Measurements from ENCODE around the gene H2AZ1. TPM values are rescaled to one million over a fixed set of nuclear protein-coding genes. Genes with fewer than 3 reads are reported as not detected.
"Not testable (repeated sequence)": the region's sequence is repeated elsewhere in the genome, so short reads cannot be mapped to it uniquely, and the experiment has no call there.

The H2AZ1 gene
- total RNA-seq, 4 donors from 2014 or later: 75.4 to 107 (median 81.4) TPM

DNA sequence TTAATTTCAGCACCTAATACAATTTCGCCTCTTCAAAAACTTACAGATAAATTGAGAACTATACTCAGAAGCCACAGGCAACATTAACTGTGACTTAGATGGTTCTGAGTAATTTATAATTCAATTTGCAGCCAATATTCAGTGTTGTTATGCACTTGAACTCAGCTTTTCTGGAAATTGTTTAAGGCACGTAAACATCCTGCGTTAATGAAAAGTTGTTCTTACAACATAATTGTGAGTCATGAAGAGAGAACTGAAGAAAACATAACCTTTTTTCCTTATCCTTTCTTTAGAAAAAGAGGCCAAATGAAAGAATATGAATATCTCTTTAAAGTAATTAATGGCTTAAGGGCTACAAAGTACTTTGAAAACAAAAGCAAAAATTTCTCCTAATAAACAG is 16.6 kb upstream of the H2AZ1 start:
- 73 to 76% methylated on average over 3 of the region's 3 CpGs for WGBS, 2 donors
- H3K9me3 ChIP-seq: no peaks in the 10 kb centered on the region
- TF ChIP-seq EP300 (IDR thresholded peaks at IDR 0.05) (no peak), POLR2A (IDR thresholded peaks at IDR 0.05) (no peak)
- TF ChIP-seq, protein P1, sequence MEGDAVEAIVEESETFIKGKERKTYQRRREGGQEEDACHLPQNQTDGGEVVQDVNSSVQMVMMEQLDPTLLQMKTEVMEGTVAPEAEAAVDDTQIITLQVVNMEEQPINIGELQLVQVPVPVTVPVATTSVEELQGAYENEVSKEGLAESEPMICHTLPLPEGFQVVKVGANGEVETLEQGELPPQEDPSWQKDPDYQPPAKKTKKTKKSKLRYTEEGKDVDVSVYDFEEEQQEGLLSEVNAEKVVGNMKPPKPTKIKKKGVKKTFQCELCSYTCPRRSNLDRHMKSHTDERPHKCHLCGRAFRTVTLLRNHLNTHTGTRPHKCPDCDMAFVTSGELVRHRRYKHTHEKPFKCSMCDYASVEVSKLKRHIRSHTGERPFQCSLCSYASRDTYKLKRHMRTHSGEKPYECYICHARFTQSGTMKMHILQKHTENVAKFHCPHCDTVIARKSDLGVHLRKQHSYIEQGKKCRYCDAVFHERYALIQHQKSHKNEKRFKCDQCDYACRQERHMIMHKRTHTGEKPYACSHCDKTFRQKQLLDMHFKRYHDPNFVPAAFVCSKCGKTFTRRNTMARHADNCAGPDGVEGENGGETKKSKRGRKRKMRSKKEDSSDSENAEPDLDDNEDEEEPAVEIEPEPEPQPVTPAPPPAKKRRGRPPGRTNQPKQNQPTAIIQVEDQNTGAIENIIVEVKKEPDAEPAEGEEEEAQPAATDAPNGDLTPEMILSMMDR (IDR thresholded peaks at IDR 0.05): no peak
- H3K4me1 ChIP-seq: no peaks in the 10 kb centered on the region
- no peaks in the 10 kb centered on the region for H3K27me3 ChIP-seq
- no peaks in the 10 kb centered on the region for H3K36me3 ChIP-seq
- no peak overlapping the region for H3K4me3 ChIP-seq
- no peak overlapping the region for H3K27ac ChIP-seq
- no peak for DNase-seq (ENCODE audit: low spot score in 2 of 2)

DNA sequence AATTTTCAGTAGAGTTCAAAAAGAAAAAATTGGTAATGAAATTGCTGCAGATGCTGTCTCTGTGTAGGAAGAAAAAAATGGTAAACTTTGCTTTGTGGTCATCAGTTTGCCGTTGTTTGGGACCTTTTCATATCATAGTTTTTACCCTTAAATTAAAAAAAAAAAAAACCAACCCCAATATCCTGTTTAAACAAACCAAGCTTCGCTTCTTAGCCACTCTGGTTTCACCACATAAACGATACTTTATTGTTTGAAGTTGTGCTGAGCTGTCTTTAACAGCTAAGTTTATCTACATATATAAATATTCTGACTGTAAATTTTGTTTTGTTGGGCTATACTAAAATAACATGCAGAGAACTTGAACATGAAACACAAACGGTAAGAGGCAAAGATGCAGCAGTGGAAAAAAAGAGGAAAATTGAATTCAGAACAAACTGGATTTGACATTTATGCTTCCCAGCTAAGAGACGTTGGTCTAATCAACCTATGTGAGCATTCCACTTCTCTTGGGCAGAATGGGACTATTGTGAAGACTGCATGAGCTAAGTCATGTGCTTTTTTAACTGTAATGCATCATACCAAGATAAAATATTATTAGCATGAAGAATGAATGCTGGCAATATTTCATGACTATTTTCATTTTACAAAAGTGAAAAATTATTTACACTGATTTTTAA is 15.7 kb upstream of the H2AZ1 start:
- no peaks in the 10 kb centered on the region for H3K4me1 ChIP-seq
- H3K27me3 ChIP-seq: no peaks in the 10 kb centered on the region
- WGBS, 2 donors: 36 to 39% methylated on average over 5 of the region's 5 CpGs
- H3K9me3 ChIP-seq: no peaks in the 10 kb centered on the region
- TF ChIP-seq POLR2A (IDR thresholded peaks at IDR 0.05): no peak
- TF ChIP-seq, protein P1 (IDR thresholded peaks at IDR 0.05): no peak
- TF ChIP-seq EP300 (IDR thresholded peaks at IDR 0.05): no peak
- H3K27ac ChIP-seq: no peak overlapping the region
- no peak for DNase-seq (ENCODE audit: low spot score in 2 of 2)
- H3K36me3 ChIP-seq: no peaks in the 10 kb centered on the region
- no peak overlapping the region for H3K4me3 ChIP-seq

DNA sequence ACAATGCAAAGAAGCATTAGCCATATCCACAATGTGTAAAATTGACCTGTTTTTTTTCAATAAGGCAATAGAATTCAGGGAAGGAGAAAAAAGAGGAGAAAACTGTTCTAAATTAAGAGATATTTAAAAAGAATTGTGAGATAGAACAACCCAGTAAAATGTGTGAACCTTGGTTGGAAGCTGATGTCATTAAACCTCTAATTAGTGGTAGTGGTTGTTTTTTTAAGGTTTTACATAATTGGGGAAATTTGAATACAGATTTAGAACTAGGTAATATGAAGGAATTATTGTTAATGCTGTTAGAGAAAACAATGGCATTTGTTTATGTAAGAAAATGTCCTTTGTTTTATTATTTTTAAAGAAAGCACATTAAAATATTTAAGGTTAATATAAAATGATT is 15.1 kb upstream of the H2AZ1 start:
- Histone ChIP-seq H3K27ac (no peak overlapping the region), H3K27me3 (no peaks in the 10 kb centered on the region), H3K9me3 (no peaks in the 10 kb centered on the region), H3K36me3 (no peaks in the 10 kb centered on the region), H3K4me3 (no peak overlapping the region), H3K4me1 (no peaks in the 10 kb centered on the region)
- DNase-seq (ENCODE audit: low spot score in 2 of 2): no peak
- TF ChIP-seq EP300 (IDR thresholded peaks at IDR 0.05): no peak
- TF ChIP-seq POLR2A (IDR thresholded peaks at IDR 0.05): no peak
- TF ChIP-seq, protein P1 (IDR thresholded peaks at IDR 0.05): no peak

DNA sequence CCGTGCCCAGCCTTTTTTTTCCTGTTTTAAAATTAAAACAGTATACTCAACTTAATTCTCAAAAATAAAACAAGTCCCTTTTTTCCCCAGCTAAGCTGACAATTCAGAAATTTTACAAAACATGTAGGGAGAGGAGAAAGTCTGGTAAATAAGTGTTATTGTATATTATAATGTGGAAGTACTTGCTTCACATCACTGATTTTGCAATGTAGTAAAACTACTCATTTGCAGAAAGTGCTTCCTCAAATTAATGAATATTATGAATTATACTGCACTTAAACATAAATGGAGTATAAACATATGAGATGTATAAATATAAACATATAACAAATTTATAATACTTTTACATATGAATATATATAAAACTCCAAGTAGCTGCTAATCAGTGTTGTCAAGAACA is 11.6 kb upstream of the H2AZ1 start:
- no peaks in the 10 kb centered on the region for H3K36me3 ChIP-seq
- H3K9me3 ChIP-seq: peaks cover 0 to 3% (median 0%) of the 10 kb centered on the region in 4 donors
- DNase-seq (ENCODE audit: low spot score in 2 of 2): no peak
- H3K4me3 ChIP-seq: no peak overlapping the region
- TF ChIP-seq POLR2A (IDR thresholded peaks at IDR 0.05) (no peak), EP300 (IDR thresholded peaks at IDR 0.05) (no peak)
- TF ChIP-seq, protein P1 (IDR thresholded peaks at IDR 0.05): no peak
- no peaks in the 10 kb centered on the region for H3K27me3 ChIP-seq
- 94 to 100% methylated on average over 1 of the region's 1 CpG for WGBS, 2 donors
- no peak overlapping the region for H3K27ac ChIP-seq
- H3K4me1 ChIP-seq: no peaks in the 10 kb centered on the region

DNA sequence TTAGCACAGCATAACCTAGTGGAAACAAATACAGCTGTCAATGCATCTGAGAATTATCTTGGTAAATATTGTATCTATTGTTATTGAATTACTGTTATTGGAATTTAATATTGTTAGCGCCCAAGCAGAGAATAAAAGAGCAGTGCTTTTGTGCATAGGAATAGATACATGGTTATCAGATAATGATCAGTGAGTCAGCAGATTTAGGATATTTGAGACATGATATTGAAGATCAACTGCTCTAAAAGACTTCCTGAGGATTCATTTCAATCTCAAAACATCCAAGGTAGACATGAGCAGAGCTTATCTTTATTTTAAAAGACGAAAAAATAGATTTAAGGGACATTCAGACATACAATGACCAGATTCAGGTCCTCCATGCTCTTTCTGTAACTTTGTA is 10.6 kb upstream of the H2AZ1 start:
- no peak for TF ChIP-seq POLR2A (IDR thresholded peaks at IDR 0.05)
- TF ChIP-seq, protein P1 (IDR thresholded peaks at IDR 0.05): no peak
- TF ChIP-seq EP300 (IDR thresholded peaks at IDR 0.05): no peak
- 88 to 92% methylated on average over 2 of the region's 2 CpGs for WGBS, 2 donors
- H3K4me1 ChIP-seq: no peaks in the 10 kb centered on the region

DNA sequence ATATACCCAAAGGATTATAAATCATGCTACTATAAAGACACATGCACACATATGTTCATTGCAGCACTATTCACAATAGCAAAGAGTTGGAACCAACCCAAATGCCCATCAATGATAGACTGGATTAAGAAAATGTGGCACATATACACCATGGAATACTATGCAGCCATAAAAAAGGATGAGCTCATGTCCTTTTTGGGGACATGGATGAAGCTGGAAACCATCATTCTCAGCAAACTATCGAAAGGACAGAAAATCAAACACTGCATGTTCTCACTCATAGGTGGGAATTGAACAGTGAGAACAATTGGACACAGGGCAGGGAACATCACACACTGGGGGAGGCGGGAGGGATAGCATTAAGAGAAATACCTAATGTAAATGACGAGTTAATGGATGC is 8.1 kb upstream of the H2AZ1 start:
- 91 to 100% methylated on average over 3 of the region's 3 CpGs for WGBS, 2 donors
- H3K27me3 ChIP-seq; H3K4me3 ChIP-seq; H3K27ac ChIP-seq; H3K9me3 ChIP-seq; DNase-seq (ENCODE audit: low spot score in 2 of 2); H3K36me3 ChIP-seq; H3K4me1 ChIP-seq: not testable (repeated sequence)

More for the DNA sequence above, 10.6 kb upstream of the H2AZ1 start:
- no peak for DNase-seq (ENCODE audit: low spot score in 2 of 2)
- Histone ChIP-seq H3K27me3 (no peaks in the 10 kb centered on the region), H3K9me3 (peaks cover 0 to 3% (median 0%) of the 10 kb centered on the region in 4 donors), H3K36me3 (no peaks in the 10 kb centered on the region), H3K27ac (no peak overlapping the region), H3K4me3 (no peak overlapping the region)
